Keratinocyte (primary cell): ENCODE results near the gene PCDH20. TPM values are rescaled to one million over a fixed set of nuclear protein-coding genes. Genes with fewer than 3 reads are reported as not detected.

ENCODE experiments used
- DNase-seq: peaks from one replicate; pipeline ENCODE4 v3.0.0-alpha.2; 2011; ENCODE audit warnings: low read depth, missing footprints, low spot score
- FAIRE-seq: peaks from 2 replicates; lab custom pipeline; 2011; peaks lifted over from hg19 to GRCh38; lab: Jason Lieb, UNC
- H2AFZ ChIP-seq: 2 replicates; pipeline ENCODE4 v1.6.0; 2012; ENCODE audit warnings: low read length, control low read depth, inconsistent platforms; ENCODE audit not compliant: control insufficient read depth
- H3K27ac ChIP-seq: 2 replicates; pipeline ENCODE4 v1.5.1; 2011; ENCODE audit warnings: low read length; ENCODE audit not compliant: control insufficient read depth, insufficient read depth
- H3K27me3 ChIP-seq: 3 replicates; pipeline ENCODE4 v1.6.0; 2011; ENCODE audit warnings: low read length; ENCODE audit not compliant: control insufficient read depth, insufficient read depth; ENCODE audit errors: extremely low read depth
- H3K36me3 ChIP-seq, 2 experiments: 2 replicates in 1 of 2; 3 replicates in 1 of 2; pipeline ENCODE4 v1.5.1; 2011; ENCODE audit warnings: low read length in 2 of 2, mild to moderate bottlenecking in 1 of 2; ENCODE audit not compliant: control insufficient read depth in 2 of 2, insufficient read depth in 2 of 2; ENCODE audit errors: extremely low read depth in 1 of 2
- H3K4me1 ChIP-seq: 3 replicates; pipeline ENCODE4 v1.5.1; 2011; ENCODE audit warnings: low read length; ENCODE audit not compliant: control insufficient read depth, insufficient read depth; ENCODE audit errors: extremely low read depth
- H3K4me2 ChIP-seq: 3 replicates; pipeline ENCODE4 v1.6.0; 2011; ENCODE audit warnings: low read depth, low read length; ENCODE audit not compliant: control insufficient read depth, insufficient read depth; ENCODE audit errors: extremely low read depth
- H3K4me3 ChIP-seq, 3 experiments: fragments of 200-600 bp in 1 of 3; sonication (generic) in 1 of 3; 2 replicates in 2 of 3; 3 replicates in 1 of 3; pipeline ENCODE4 v1.5.1; 2011 to 2016; ENCODE audit warnings: low read length in 3 of 3, mild to moderate bottlenecking in 3 of 3, control low read depth in 2 of 3, inconsistent platforms in 1 of 3, low read depth in 1 of 3, mixed read lengths in 1 of 3, mixed run types in 1 of 3, moderate library complexity in 1 of 3; ENCODE audit not compliant: control insufficient read depth in 2 of 3, insufficient read depth in 2 of 3; ENCODE audit errors: extremely low read depth in 1 of 3
- H3K79me2 ChIP-seq: 2 replicates; pipeline ENCODE4 v1.6.0; 2012; ENCODE audit warnings: low read length; ENCODE audit not compliant: control insufficient read depth, insufficient read depth
- H3K9ac ChIP-seq: 3 replicates; pipeline ENCODE4 v1.6.0; 2011; ENCODE audit warnings: low read length; ENCODE audit not compliant: control insufficient read depth, insufficient read depth; ENCODE audit errors: extremely low read depth
- H3K9me1 ChIP-seq: 3 replicates; pipeline ENCODE4 v1.6.0; 2011; ENCODE audit warnings: low read length; ENCODE audit not compliant: control insufficient read depth, insufficient read depth; ENCODE audit errors: extremely low read depth
- H3K9me3 ChIP-seq: 2 replicates; pipeline ENCODE4 v1.5.1; 2012; ENCODE audit warnings: low read depth, low read length; ENCODE audit not compliant: control insufficient read depth
- H4K20me1 ChIP-seq: 3 replicates; pipeline ENCODE4 v1.6.0; 2011; ENCODE audit warnings: low read length; ENCODE audit not compliant: control insufficient read depth, insufficient read depth; ENCODE audit errors: extremely low read depth
- EZH2 ChIP-seq: IDR thresholded peaks from one replicate; pipeline ENCODE4 v1.6.1; 2012; ENCODE audit warnings: inconsistent platforms, mild to moderate bottlenecking, low read length, moderate library complexity
- dilution Hi-C: fragments of 300-500 bp; cut with MboI; formaldehyde crosslinking; loops from one replicate; pipeline ENCODE4 v1.7.0; 2020; ENCODE audit warnings: low sequenced_read_pairs; ENCODE audit not compliant: extremely low pct_ligation_motif_present
- polyA plus RNA-seq, 5 experiments: library from polyadenylated mRNA; depleted of rRNA in 3 of 5; stranded (reverse) in 3 of 5; stranded (forward) in 1 of 5; unstranded in 1 of 5; fragments of >200 nt; gene quantifications; 1 replicate in 1 of 5; 2 replicates in 3 of 5; 3 replicates in 1 of 5; pipeline versions ENCODE4 v1.2.1 to v1.2.3, GENCODE V29; 2011 to 2012; ENCODE audit warnings: missing spikeins in 2 of 5, low read depth in 1 of 5, low replicate concordance in 1 of 5
- TF ChIP-seq, protein P1 (sequence below), 3 experiments: IDR thresholded peaks in 1 of 3; conservative IDR thresholded peaks in 1 of 3; optimal IDR thresholded peaks in 1 of 3; 2 replicates in 2 of 3; 3 replicates in 1 of 3; pipeline versions ENCODE3 to v1.5.1; 2011; ENCODE audit warnings: low read length in 3 of 3, mild to moderate bottlenecking in 3 of 3, moderate library complexity in 2 of 3, control low read depth in 1 of 3, inconsistent platforms in 1 of 3; ENCODE audit not compliant: insufficient read depth in 2 of 3; ENCODE audit errors: extremely low read depth in 1 of 3

Gene PCDH20
- polyA plus RNA-seq, 1 donor (not counting 4 experiments of a cell fraction or from before 2014, with no cell fraction given), result not detected

DNA sequence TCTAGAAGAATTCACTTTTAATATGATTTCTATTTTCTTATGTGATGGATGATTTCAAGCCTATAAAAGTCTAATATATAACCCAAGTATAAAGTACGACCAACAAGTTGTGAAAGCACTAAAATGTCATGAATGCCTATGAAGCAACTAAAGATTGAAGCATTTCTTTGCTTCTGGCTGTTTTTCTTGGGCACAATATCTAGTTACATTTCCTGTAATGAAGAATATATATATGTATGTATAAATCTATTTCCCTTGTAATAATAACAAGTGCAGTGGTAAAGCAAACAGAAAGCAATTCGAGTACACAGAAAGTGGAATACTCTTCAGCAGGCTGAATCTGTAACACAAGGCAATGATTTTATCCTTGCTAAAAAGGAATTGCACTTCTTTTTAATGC, 5.4 kb downstream of the PCDH20 start:
- Histone ChIP-seq H3K9ac (no peak overlapping the region), H2AFZ (no peak overlapping the region), H3K36me3 (no peaks in the 10 kb centered on the region), H3K9me1 (no peaks in the 10 kb centered on the region), H3K4me3 (no peak overlapping the region), H3K9me3 (no peaks in the 10 kb centered on the region), H3K79me2 (no peaks in the 10 kb centered on the region), H3K4me2 (no peak overlapping the region), H3K27ac (no peak overlapping the region), H4K20me1 (no peaks in the 10 kb centered on the region), H3K4me1 (peaks cover 2% of the 10 kb centered on the region), H3K27me3 (peaks cover 27% of the 10 kb centered on the region)
- FAIRE-seq (no peak), DNase-seq (no peak)
- dilution Hi-C loops, result no loop called here
- TF ChIP-seq EZH2, result no peak

GRCh38 chr13:61408571-61408970, 7.1 kb downstream of the PCDH20 start:
- no peaks in the 10 kb centered on the region for H3K79me2 ChIP-seq
- H3K9me3 ChIP-seq, result no peaks in the 10 kb centered on the region
- H3K9ac ChIP-seq, result no peak overlapping the region
- H3K27ac ChIP-seq, result no peak overlapping the region
- dilution Hi-C loops, result no loop called here
- FAIRE-seq (no peak), DNase-seq (no peak)
- no peaks in the 10 kb centered on the region for H3K4me1 ChIP-seq
- H2AFZ ChIP-seq, result no peak overlapping the region
- no peaks in the 10 kb centered on the region for H3K36me3 ChIP-seq
- H4K20me1 ChIP-seq, result no peaks in the 10 kb centered on the region
- peaks cover 11% of the 10 kb centered on the region for H3K27me3 ChIP-seq
- no peaks in the 10 kb centered on the region for H3K9me1 ChIP-seq
- no peak overlapping the region for H3K4me2 ChIP-seq
- H3K4me3 ChIP-seq, result no peak overlapping the region
- no peak for TF ChIP-seq EZH2
- TF ChIP-seq, protein P1, sequence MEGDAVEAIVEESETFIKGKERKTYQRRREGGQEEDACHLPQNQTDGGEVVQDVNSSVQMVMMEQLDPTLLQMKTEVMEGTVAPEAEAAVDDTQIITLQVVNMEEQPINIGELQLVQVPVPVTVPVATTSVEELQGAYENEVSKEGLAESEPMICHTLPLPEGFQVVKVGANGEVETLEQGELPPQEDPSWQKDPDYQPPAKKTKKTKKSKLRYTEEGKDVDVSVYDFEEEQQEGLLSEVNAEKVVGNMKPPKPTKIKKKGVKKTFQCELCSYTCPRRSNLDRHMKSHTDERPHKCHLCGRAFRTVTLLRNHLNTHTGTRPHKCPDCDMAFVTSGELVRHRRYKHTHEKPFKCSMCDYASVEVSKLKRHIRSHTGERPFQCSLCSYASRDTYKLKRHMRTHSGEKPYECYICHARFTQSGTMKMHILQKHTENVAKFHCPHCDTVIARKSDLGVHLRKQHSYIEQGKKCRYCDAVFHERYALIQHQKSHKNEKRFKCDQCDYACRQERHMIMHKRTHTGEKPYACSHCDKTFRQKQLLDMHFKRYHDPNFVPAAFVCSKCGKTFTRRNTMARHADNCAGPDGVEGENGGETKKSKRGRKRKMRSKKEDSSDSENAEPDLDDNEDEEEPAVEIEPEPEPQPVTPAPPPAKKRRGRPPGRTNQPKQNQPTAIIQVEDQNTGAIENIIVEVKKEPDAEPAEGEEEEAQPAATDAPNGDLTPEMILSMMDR (optimal IDR thresholded peaks at IDR 0.05 in 1 of 3, IDR thresholded peaks at IDR 0.05 in 1 of 3, conservative IDR thresholded peaks at IDR 0.05 in 1 of 3; ENCODE audit: extremely low read depth in 1 of 3, insufficient read depth in 2 of 3, low read length in 3 of 3), result no peak

GRCh38 chr13:61406275-61406674, 9.4 kb downstream of the PCDH20 start:
- dilution Hi-C loops, result no loop called here

More at GRCh38 chr13:61406275-61406674, 9.4 kb downstream of the PCDH20 start:
- Histone ChIP-seq H3K27ac (no peak overlapping the region), H3K36me3 (no peaks in the 10 kb centered on the region), H3K4me3 (no peak overlapping the region), H3K79me2 (no peaks in the 10 kb centered on the region), H3K4me2 (no peak overlapping the region), H3K9me3 (no peaks in the 10 kb centered on the region), H3K9me1 (no peaks in the 10 kb centered on the region), H2AFZ (no peak overlapping the region), H3K4me1 (no peaks in the 10 kb centered on the region), H4K20me1 (no peaks in the 10 kb centered on the region), H3K9ac (no peak overlapping the region), H3K27me3 (no peaks in the 10 kb centered on the region)
- FAIRE-seq (no peak), DNase-seq (no peak)
- no peak for TF ChIP-seq EZH2
- TF ChIP-seq, protein P1 (optimal IDR thresholded peaks at IDR 0.05 in 1 of 3, IDR thresholded peaks at IDR 0.05 in 1 of 3, conservative IDR thresholded peaks at IDR 0.05 in 1 of 3; ENCODE audit: extremely low read depth in 1 of 3, insufficient read depth in 2 of 3, low read length in 3 of 3), result no peak
